ENCODE results near the gene SUPT5H. TPM values are rescaled to one million over a fixed set of nuclear protein-coding genes. Genes with fewer than 3 reads are reported as not detected.
A peak's percentile ranks its signal among the peaks of the same experiment; 100 is the strongest.

The SUPT5H gene
- total and polyA plus RNA-seq, 5 experiments from 2014 or later: 79.9 to 196 (median 115) TPM

DNA sequence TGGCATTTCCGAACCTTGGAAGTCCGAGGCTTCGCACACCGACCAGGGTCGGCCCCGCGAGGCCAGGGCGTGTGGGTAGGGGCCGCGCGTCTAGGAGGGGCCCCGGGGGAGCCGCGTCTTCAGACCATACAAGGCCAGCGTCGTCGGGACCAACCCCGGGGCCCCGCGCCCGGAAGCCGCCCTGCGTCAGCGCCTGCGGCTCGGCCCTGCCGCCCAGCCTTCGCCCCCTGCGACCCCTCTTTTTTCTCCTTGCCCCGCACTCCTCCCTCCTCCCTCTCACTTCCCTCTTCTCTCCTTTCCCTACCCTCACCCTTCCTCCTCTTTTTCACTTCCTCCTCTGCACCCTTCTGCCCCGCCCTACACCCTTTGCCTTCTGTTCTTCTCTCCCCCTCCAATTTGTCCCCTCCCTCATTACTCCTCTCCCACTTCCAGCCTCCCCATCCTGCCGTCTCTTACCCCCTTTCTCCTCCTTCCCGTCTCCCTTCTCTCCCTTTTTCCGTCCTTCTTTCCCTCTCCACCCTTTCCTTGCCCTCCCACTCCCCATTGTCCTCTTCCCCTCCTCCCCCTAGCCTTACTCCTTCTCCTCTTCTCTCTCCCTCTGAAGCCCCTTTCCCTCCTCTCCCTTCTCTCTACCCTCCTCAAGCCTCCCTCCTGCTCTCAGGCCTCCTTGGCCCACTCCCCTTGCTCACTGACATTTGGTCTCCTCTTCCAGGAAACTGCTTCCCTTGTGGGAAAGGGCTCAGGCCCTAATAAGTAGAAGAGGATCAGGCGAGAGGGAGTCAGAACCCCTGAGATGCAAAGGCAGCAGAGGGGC, 35.2 kb upstream of the SUPT5H start:
- Mint-ChIP-seq H3K9me3 (peaks cover 0 to 5% (median 0%) of the 10 kb centered on the region in 9 donors), H3K27ac (peak overlapping the region; percentile 93 to 100 (median 98)), H3K4me3 (peak overlapping the region; percentile 79 to 98 (median 89)), H3K4me1 (peaks cover 44 to 70% (median 49%) of the 10 kb centered on the region in 4 donors), H3K36me3 (peaks cover 6 to 23% (median 21%) of the 10 kb centered on the region in 3 donors), H3K27me3 (peaks cover 0 to 8% (median 0%) of the 10 kb centered on the region in 5 donors)
- POLR2A ChIA-PET: interaction anchor here (1.0 to 9.1 kb wide), 7 partner anchors 9 to 74 kb away, joined by 4 to 183 read pairs (median 17); partner anchors contain the start of genes GMFG, MED29, PAF1 and SUPT5H
- peak in 9 of 10 donors; percentile 64 to 86 (median 78) for DNase-seq
- peak; percentile 23 to 29 for ATAC-seq

DNA sequence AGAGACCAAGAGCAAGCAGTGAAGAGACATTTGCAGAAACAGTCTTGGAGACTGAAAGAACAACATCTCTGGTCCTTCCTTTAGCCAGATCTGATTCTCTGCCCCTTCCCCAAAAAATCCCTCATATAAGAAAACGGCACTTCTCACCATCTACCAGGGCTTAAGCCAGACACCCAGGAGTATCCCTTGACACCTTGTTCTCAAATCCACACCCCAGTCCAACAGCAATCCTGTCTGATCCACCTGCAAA, 34.6 kb upstream of the SUPT5H start:
- peaks cover 0 to 8% (median 0%) of the 10 kb centered on the region in 5 donors for H3K27me3 Mint-ChIP-seq
- ATAC-seq (no peak), DNase-seq (no peak)
- peaks cover 6 to 23% (median 21%) of the 10 kb centered on the region in 3 donors for H3K36me3 Mint-ChIP-seq
- POLR2A ChIA-PET: interaction anchor here (1.8 to 7.2 kb wide), 6 partner anchors 11 to 75 kb away, joined by 5 to 258 read pairs (median 32); partner anchors contain the start of genes GMFG, MED29, PAF1 and RPS16
- peaks cover 42 to 70% (median 45%) of the 10 kb centered on the region in 4 donors for H3K4me1 Mint-ChIP-seq
- peak overlapping the region; percentile 79 to 98 (median 89) for H3K4me3 Mint-ChIP-seq
- H3K9me3 Mint-ChIP-seq: peaks cover 0 to 5% (median 0%) of the 10 kb centered on the region in 9 donors
- peak overlapping the region; percentile 93 to 100 (median 98) for H3K27ac Mint-ChIP-seq

DNA sequence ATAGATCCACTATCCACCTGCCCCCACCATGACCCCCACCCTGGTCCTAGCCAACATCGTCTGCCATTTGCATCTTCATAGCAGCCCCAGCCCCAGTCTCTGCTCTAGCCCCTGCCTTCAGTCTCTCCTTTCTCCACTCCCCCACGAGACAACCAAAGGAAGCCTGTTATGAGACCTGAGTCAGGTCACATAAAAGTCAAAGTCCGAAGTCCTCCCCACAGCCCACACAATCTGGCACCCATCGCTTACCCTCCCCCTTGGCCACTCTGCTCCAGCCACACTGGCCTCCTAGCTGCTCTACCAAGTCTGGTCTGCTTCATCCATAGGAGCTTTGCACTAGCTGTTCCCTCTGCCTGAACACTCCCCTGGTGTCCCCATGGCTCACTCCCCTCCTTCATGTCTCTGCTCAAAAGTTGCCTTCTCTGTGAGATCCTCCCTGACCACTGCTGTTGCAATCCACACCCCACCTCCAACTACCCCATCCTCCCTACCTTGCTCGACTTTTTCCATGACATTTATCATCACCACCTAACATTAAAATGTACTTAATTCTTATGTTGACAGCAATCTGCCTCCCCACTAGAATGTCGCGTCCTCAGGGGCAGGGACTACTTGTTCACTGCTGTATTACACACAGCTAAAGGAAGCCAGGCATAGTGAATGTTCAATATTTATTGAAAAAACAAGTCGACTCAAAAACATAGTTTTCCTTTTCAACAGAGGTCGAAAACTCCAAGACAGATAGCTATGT, 34.1 kb upstream of the SUPT5H start:
- Mint-ChIP-seq H3K9me3 (peaks cover 0 to 5% (median 0%) of the 10 kb centered on the region in 9 donors), H3K27ac (peak overlapping the region; percentile 93 to 100 (median 98)), H3K27me3 (peaks cover 0 to 6% (median 0%) of the 10 kb centered on the region in 5 donors), H3K36me3 (peaks cover 6 to 23% (median 21%) of the 10 kb centered on the region in 3 donors), H3K4me1 (peaks cover 40 to 66% (median 42%) of the 10 kb centered on the region in 4 donors), H3K4me3 (peak overlapping the region; percentile 79 to 98 (median 89))
- POLR2A ChIA-PET: interaction anchor here (0.9 to 7.2 kb wide), 10 partner anchors 12 to 121 kb away, joined by 3 to 258 read pairs (median 9); partner anchors contain the start of genes EID2B, GMFG, MED29 and PAF1
- ATAC-seq: no peak
- peak in 1 of 10 donors; percentile 27 for DNase-seq

DNA sequence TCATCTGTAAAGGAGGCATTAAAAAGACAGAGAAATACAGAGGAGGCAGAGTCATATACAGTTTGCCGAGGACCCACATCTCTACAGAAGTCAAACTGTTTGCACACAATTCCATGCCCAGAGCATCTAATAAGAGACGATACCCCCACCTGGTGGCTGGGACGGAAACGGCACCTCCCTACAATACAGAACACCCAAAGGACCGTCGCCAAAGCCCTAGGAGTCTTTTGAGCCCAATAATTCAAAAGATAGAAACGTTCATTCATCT, 33.6 kb upstream of the SUPT5H start:
- Mint-ChIP-seq H3K27me3 (peaks cover 0 to 4% (median 0%) of the 10 kb centered on the region in 5 donors), H3K9me3 (peaks cover 0 to 5% (median 0%) of the 10 kb centered on the region in 9 donors), H3K4me1 (peaks cover 39 to 62% (median 42%) of the 10 kb centered on the region in 4 donors), H3K27ac (peak overlapping the region; percentile 93 to 100 (median 98)), H3K4me3 (peak overlapping the region; percentile 79 to 98 (median 89)), H3K36me3 (peaks cover 6 to 23% (median 21%) of the 10 kb centered on the region in 3 donors)
- DNase-seq (peak; percentile 80 to 97 (median 90)), ATAC-seq (peak; percentile 37 to 47)
- POLR2A ChIA-PET: interaction anchor here (0.9 to 7.2 kb wide), 10 partner anchors 12 to 121 kb away, joined by 3 to 258 read pairs (median 9); partner anchors contain the start of genes EID2B, GMFG, MED29 and PAF1

DNA sequence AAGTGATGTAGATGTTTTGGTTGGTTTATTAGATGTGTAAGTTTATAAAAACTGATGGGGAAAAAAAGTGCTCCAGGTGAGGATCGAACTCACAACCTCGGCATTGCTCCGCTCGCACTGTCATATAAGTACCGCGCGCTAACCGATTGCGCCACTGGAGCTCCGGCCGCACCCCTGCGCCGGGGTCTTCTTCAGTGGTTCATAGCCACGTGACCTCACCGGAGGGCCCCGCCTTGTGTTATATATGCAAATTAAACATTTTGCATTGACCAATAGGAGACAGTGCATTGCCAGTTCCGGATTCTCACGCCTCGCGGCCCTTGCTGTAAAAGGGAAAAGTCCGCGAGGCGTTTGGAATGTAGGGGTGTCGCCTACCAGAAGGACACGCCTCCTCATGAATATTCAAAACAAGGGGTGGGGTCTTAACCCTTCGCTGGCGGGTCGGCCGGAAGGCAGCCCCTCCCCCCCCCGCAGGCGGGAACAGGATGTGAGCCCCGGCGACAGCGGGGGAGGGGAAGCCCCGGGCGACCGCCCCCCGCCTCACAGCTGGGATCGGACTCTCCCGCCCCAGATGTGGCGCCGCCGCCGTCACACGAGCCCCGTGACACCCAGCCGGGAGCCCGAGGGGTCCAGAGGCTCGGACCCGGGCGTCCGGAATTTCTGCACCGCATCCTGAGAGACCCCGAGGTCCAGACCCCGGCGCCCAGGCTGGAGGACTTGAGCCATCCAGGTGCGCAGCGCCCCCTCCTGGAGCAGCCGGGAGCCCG, 33.1 kb upstream of the SUPT5H start, which contains the start of gene PLEKHG2:
Gene PLEKHG2, plus strand, starts transcription at position 570 of the 767 bp plus-strand sequence. CDS start 1,418 bp downstream, outside the sequence.
- Mint-ChIP-seq H3K36me3 (peaks cover 6 to 22% (median 19%) of the 10 kb centered on the region in 3 donors), H3K27ac (peak within 1 kb of the TSS; percentile 93 to 100 (median 98)), H3K9me3 (peaks cover 0 to 5% (median 0%) of the 10 kb centered on the region in 9 donors), H3K4me3 (peak within 1 kb of the TSS; percentile 79 to 98 (median 89)), H3K27me3 (peaks cover 0 to 4% (median 0%) of the 10 kb centered on the region in 5 donors), H3K4me1 (peaks cover 39 to 62% (median 42%) of the 10 kb centered on the region in 4 donors)
- DNase-seq (peak; percentile 91 to 100 (median 98)), ATAC-seq (peak; percentile 58 to 70)
- POLR2A ChIA-PET: interaction anchor here (0.9 to 7.2 kb wide), 11 partner anchors 13 to 120 kb away, joined by 3 to 258 read pairs (median 8); partner anchors contain the start of genes EID2B, GMFG, MED29 and PAF1

DNA sequence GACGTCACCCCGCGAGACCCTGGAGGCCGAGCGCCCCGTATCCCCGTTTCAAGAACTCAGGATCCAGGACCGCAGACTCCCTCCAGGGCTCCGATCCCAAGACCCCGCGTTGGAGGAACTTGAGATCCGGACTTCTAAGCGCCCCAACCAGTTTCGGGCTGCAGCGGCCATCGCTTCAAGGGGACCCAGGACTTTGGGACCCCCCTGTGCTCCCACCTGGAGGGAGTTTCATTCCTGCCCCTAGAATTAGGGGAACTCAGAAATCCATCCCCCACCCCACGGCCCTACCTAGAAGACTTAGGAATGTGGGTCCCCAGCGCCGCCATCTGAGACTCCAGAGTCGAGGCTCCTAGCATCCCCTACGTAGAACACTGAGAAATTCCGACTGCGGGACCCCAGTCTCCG, 32.5 kb upstream of the SUPT5H start:
- Mint-ChIP-seq H3K4me1 (peaks cover 40 to 61% (median 42%) of the 10 kb centered on the region in 4 donors), H3K9me3 (peaks cover 0 to 5% (median 0%) of the 10 kb centered on the region in 9 donors), H3K27me3 (peaks cover 0 to 4% (median 0%) of the 10 kb centered on the region in 5 donors), H3K4me3 (peak overlapping the region; percentile 79 to 98 (median 89)), H3K27ac (peak overlapping the region; percentile 48 to 100 (median 98)), H3K36me3 (peaks cover 6 to 21% (median 14%) of the 10 kb centered on the region in 3 donors)
- ATAC-seq: no peak
- DNase-seq: peak in 2 of 10 donors; percentile 29 to 38
- POLR2A ChIA-PET: interaction anchor here (0.9 to 7.2 kb wide), 8 partner anchors 11 to 77 kb away, joined by 3 to 258 read pairs (median 14); partner anchors contain the start of genes GMFG, MED29, PAF1 and RPS16

- ATAC-seq (no peak), DNase-seq (peak in 4 of 10 donors; percentile 24 to 53 (median 32))
- Mint-ChIP-seq H3K4me1 (peaks cover 38 to 56% (median 41%) of the 10 kb centered on the region in 4 donors), H3K27ac (peak overlapping the region; percentile 85 to 100 (median 98)), H3K9me3 (peaks cover 0 to 5% (median 0%) of the 10 kb centered on the region in 9 donors), H3K36me3 (peaks cover 6 to 20% (median 9%) of the 10 kb centered on the region in 3 donors), H3K27me3 (peaks cover 0 to 4% (median 0%) of the 10 kb centered on the region in 5 donors), H3K4me3 (peak overlapping the region; percentile 79 to 98 (median 91))
- POLR2A ChIA-PET: interaction anchor here (1.1 to 7.2 kb wide), 7 partner anchors 10 to 32 kb away, joined by 3 to 258 read pairs (median 15); partner anchors contain the start of genes MED29, PAF1, RPS16 and SUPT5H
Measured at GRCh38 chr19:39413272-39413910, 32.0 kb upstream of the SUPT5H start.

- ATAC-seq (no peak), DNase-seq (no peak)
- peak overlapping the region; percentile 85 to 96 (median 92) for H3K27ac Mint-ChIP-seq
- peaks cover 0 to 5% (median 0%) of the 10 kb centered on the region in 9 donors for H3K9me3 Mint-ChIP-seq
- H3K4me3 Mint-ChIP-seq: peak overlapping the region; percentile 79 to 97 (median 87)
- H3K27me3 Mint-ChIP-seq: peaks cover 0 to 4% (median 0%) of the 10 kb centered on the region in 5 donors
- H3K4me1 Mint-ChIP-seq: peaks cover 33 to 50% (median 36%) of the 10 kb centered on the region in 4 donors
- POLR2A ChIA-PET: interaction anchor here (1.1 to 7.2 kb wide), 8 partner anchors 10 to 78 kb away, joined by 3 to 258 read pairs (median 10); partner anchors contain the start of genes GMFG, MED29, PAF1 and RPS16
- peaks cover 0 to 16% (median 4%) of the 10 kb centered on the region in 3 donors for H3K36me3 Mint-ChIP-seq
Measured at GRCh38 chr19:39413911-39414608, 31.3 kb upstream of the SUPT5H start.

DNA sequence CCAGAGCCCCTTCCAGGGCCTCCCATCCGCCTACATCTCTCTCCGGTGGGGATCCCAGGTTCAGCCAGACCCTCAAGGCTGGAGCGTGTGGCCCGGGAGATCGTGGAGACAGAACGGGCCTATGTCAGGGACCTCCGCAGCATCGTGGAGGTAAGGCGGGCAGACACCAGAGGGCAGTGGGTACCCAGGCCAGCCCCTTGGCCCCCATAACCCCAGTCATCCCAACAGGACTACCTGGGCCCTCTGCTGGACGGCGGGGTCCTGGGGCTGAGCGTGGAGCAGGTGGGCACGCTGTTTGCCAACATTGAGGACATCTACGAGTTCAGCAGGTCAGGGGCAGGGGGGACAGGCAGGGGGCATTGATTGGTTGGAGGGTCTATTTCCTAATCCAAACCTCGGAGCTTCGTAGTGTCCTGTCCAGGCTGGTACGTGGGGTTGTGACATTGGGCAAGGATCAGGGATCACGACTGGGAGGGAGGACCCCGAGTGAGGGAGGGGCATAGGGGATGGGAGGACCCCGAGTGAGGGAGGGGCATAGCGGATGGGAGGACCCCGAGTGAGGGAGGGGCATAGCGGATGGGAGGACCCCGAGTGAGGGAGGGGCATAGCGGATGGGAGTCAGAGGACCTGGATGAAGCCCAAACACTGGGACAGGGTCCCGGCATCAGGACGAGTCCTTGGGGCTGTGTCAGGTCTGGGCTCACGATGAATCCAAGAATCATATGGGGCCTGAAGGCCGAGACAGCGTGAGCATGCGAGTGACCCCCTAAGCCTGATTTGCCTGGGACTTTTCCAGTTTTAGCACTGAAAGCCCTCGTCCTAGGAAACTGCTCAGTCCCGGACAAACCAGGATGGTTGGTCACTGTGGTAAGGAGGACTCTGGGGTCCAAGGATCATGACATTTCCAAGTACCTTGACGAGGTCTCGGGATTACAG, 30.0 kb upstream of the SUPT5H start:
- peaks cover 0 to 4% (median 0%) of the 10 kb centered on the region in 5 donors for H3K27me3 Mint-ChIP-seq
- peaks cover 0 to 5% (median 0%) of the 10 kb centered on the region in 9 donors for H3K9me3 Mint-ChIP-seq
- ATAC-seq (no peak), DNase-seq (no peak)
- POLR2A ChIA-PET: interaction anchor here (1.1 to 7.2 kb wide), 5 partner anchors 11 to 80 kb away, joined by 4 to 258 read pairs (median 15); partner anchors contain the start of genes GMFG, MED29, PAF1 and RPS16
- H3K36me3 Mint-ChIP-seq: peaks cover 0 to 19% (median 5%) of the 10 kb centered on the region in 3 donors
- H3K27ac Mint-ChIP-seq: peak overlapping the region in 6 of 10 donors; percentile 32 to 94 (median 80)
- H3K4me3 Mint-ChIP-seq: peak overlapping the region in 2 of 10 donors; percentile 8 to 65
- H3K4me1 Mint-ChIP-seq: peaks cover 30 to 42% (median 33%) of the 10 kb centered on the region in 4 donors
